Daoy (cell line): ENCODE measurements around the gene CLUH. TPM values are rescaled to one million over a fixed set of nuclear protein-coding genes. Genes with fewer than 3 reads are reported as not detected.

ENCODE experiments used
- DNase-seq: peaks from one replicate; pipeline ENCODE4 v3.0.0-alpha.2; 2015; ENCODE audit warnings: low read depth
- total RNA-seq: library from RNA; depleted of rRNA; stranded (reverse); fragments of >200 nt; shearing (Covaris generic); gene quantifications from 2 replicates; pipeline ENCODE4 v1.2.3, GENCODE V29; 2014; rRNA removed

The CLUH gene
- 41.2 and 47.9 TPM in 2 replicates for total RNA-seq

- peak; percentile 99 for DNase-seq
Observed at GRCh38 chr17:2711608-2712299, at the start of gene CLUH. Gene CLUH (minus strand): TSS chr17:2711764. CDS start chr17:2711661, 103 bp downstream.

- DNase-seq: no peak
Observed at GRCh38 chr17:2758870-2759269, 47.3 kb upstream of the CLUH start.

- DNase-seq: peak; percentile 36
Observed at GRCh38 chr17:2755891-2756724, 44.5 kb upstream of the CLUH start.

GRCh38 chr17:2751491-2751890 lies 39.9 kb upstream of the CLUH start:
- no peak for DNase-seq

- no peak for DNase-seq
Observed at GRCh38 chr17:2750721-2751120, 39.2 kb upstream of the CLUH start.

- peak; percentile 86 for DNase-seq
Observed at GRCh38 chr17:2749784-2750181, 38.2 kb upstream of the CLUH start.

GRCh38 chr17:2749058-2749783 lies 37.7 kb upstream of the CLUH start, which contains the start of gene CCDC92B:
Gene CCDC92B (minus strand): TSS chr17:2749652. CDS start chr17:2735145, 14,507 bp downstream.
- DNase-seq: no peak

- no peak for DNase-seq
Observed at GRCh38 chr17:2745317-2746037, 33.9 kb upstream of the CLUH start.

GRCh38 chr17:2737693-2738092 lies 26.1 kb upstream of the CLUH start:
- no peak for DNase-seq

- no peak for DNase-seq
Observed at GRCh38 chr17:2736956-2737355, 25.4 kb upstream of the CLUH start.

GRCh38 chr17:2735896-2736295 lies 24.3 kb upstream of the CLUH start:
- no peak for DNase-seq

- DNase-seq: no peak
Observed at GRCh38 chr17:2734939-2735338, 23.4 kb upstream of the CLUH start.

GRCh38 chr17:2731807-2732206 lies 20.2 kb upstream of the CLUH start:
- no peak for DNase-seq

GRCh38 chr17:2730764-2731353 lies 19.3 kb upstream of the CLUH start:
- no peak for DNase-seq

- peak; percentile 72 for DNase-seq
Observed at GRCh38 chr17:2724784-2725164, 13.2 kb upstream of the CLUH start.

- peak; percentile 51 for DNase-seq
Observed at GRCh38 chr17:2723997-2724783, 12.6 kb upstream of the CLUH start.

GRCh38 chr17:2723505-2723996 lies 12.0 kb upstream of the CLUH start:
- DNase-seq: peak; percentile 28

- no peak for DNase-seq
Observed at GRCh38 chr17:2722611-2723010, 11.0 kb upstream of the CLUH start.

GRCh38 chr17:2721603-2722002 lies 10.0 kb upstream of the CLUH start:
- no peak for DNase-seq

- DNase-seq: no peak
Observed at GRCh38 chr17:2719861-2720260, 8.3 kb upstream of the CLUH start.
